Brain microvascular endothelial cell (primary cell): ENCODE results near the gene SLCO3A1.

Experiments used
- DNase-seq: peaks from one replicate; pipeline ENCODE4 v3.0.0-alpha.2; 2020
- H3K27ac ChIP-seq: fragments of 250-450 bp; sonication (Bioruptor Pico); 2 replicates; pipeline ENCODE4 v1.5.1; 2020; ENCODE audit warnings: mild to moderate bottlenecking, moderate library complexity
- H3K27me3 ChIP-seq: fragments of 250-450 bp; sonication (Bioruptor Pico); replicated peaks from 2 replicates; pipeline ENCODE4 v1.5.1; 2020; ENCODE audit warnings: mild to moderate bottlenecking
- H3K36me3 ChIP-seq: fragments of 250-450 bp; sonication (Bioruptor Pico); replicated peaks from 2 replicates; pipeline ENCODE4 v1.5.1; 2020; ENCODE audit warnings: mild to moderate bottlenecking
- H3K4me3 ChIP-seq: 2 replicates; pipeline ENCODE4 v1.5.1; 2011; ENCODE audit warnings: low read depth, mild to moderate bottlenecking, control low read depth, low read length, moderate library complexity
- in situ Hi-C: cut with HindIII; loops from 2 replicates; pipeline ENCODE4 v1.10.0; 2017; ENCODE audit warnings: low sequenced_read_pairs, low pct_ligation_motif_present
- TF ChIP-seq, protein P1 (sequence below): IDR thresholded peaks from 2 replicates; pipeline ENCODE4 v1.5.1; 2011; ENCODE audit warnings: low read depth, mild to moderate bottlenecking, moderate library complexity, low read length, control low read depth, inconsistent platforms; ENCODE audit errors: missing control alignments

The SLCO3A1 gene

GRCh38 chr15:91866371-91866905 lies 12.9 kb downstream of the SLCO3A1 start:
- no peak for DNase-seq
- Histone ChIP-seq H3K27me3 (no peaks in the 10 kb centered on the region), H3K27ac (no peak overlapping the region), H3K4me3 (no peak overlapping the region), H3K36me3 (no peaks in the 10 kb centered on the region)
- in situ Hi-C loops = no loop called here
- TF ChIP-seq, protein P1, sequence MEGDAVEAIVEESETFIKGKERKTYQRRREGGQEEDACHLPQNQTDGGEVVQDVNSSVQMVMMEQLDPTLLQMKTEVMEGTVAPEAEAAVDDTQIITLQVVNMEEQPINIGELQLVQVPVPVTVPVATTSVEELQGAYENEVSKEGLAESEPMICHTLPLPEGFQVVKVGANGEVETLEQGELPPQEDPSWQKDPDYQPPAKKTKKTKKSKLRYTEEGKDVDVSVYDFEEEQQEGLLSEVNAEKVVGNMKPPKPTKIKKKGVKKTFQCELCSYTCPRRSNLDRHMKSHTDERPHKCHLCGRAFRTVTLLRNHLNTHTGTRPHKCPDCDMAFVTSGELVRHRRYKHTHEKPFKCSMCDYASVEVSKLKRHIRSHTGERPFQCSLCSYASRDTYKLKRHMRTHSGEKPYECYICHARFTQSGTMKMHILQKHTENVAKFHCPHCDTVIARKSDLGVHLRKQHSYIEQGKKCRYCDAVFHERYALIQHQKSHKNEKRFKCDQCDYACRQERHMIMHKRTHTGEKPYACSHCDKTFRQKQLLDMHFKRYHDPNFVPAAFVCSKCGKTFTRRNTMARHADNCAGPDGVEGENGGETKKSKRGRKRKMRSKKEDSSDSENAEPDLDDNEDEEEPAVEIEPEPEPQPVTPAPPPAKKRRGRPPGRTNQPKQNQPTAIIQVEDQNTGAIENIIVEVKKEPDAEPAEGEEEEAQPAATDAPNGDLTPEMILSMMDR = no peak

- Histone ChIP-seq H3K4me3 (no peak overlapping the region), H3K27me3 (no peaks in the 10 kb centered on the region), H3K36me3 (no peaks in the 10 kb centered on the region), H3K27ac (no peak overlapping the region)
- DNase-seq = no peak
- TF ChIP-seq, protein P1 = no peak
- in situ Hi-C loops = no loop called here
Measured at GRCh38 chr15:91866971-91867372, 13.5 kb downstream of the SLCO3A1 start.

- Histone ChIP-seq H3K36me3 (no peaks in the 10 kb centered on the region), H3K4me3 (no peak overlapping the region), H3K27me3 (no peaks in the 10 kb centered on the region), H3K27ac (no peak overlapping the region)
- DNase-seq = peak; percentile 59
- in situ Hi-C loops = no loop called here
- TF ChIP-seq, protein P1 = no peak
Measured at GRCh38 chr15:91867581-91868026, 14.1 kb downstream of the SLCO3A1 start.

- Histone ChIP-seq H3K4me3 (no peak overlapping the region), H3K36me3 (no peaks in the 10 kb centered on the region), H3K27me3 (no peaks in the 10 kb centered on the region), H3K27ac (no peak overlapping the region)
- DNase-seq = no peak
- in situ Hi-C loops = no loop called here
- TF ChIP-seq, protein P1 = no peak
Measured at GRCh38 chr15:91870876-91871537, 17.5 kb downstream of the SLCO3A1 start.

- TF ChIP-seq, protein P1 = no peak
- no peaks in the 10 kb centered on the region for H3K36me3 ChIP-seq
- no peaks in the 10 kb centered on the region for H3K27me3 ChIP-seq
- H3K4me3 ChIP-seq = no peak overlapping the region
- in situ Hi-C loops = no loop called here
- DNase-seq = no peak
- H3K27ac ChIP-seq = no peak overlapping the region
Measured at GRCh38 chr15:91871837-91872236, 18.3 kb downstream of the SLCO3A1 start.
